Superior temporal gyrus (tissue), 1 donor: ENCODE results near the gene SLC2A4RG.
"Not testable (repeated sequence)": the region's sequence is repeated elsewhere in the genome, so short reads cannot be mapped to it uniquely, and the experiment has no call there.

ENCODE experiments used
- DNase-seq: peaks from one replicate; pipeline ENCODE4 v3.0.0-alpha.2; 2016; ENCODE audit errors: extremely low spot score

The SLC2A4RG gene

GRCh38 chr20:63775096-63775978, 35.8 kb downstream of the SLC2A4RG start:
- peak; percentile 51 for DNase-seq

GRCh38 chr20:63776875-63777274, 37.3 kb downstream of the SLC2A4RG start:
- DNase-seq = not testable (repeated sequence)

- DNase-seq = no peak
Observed at GRCh38 chr20:63777614-63778013, 38.0 kb downstream of the SLC2A4RG start.

- no peak for DNase-seq
Observed at GRCh38 chr20:63778034-63778752, 38.6 kb downstream of the SLC2A4RG start.

- DNase-seq = no peak
Observed at GRCh38 chr20:63778857-63779256, 39.3 kb downstream of the SLC2A4RG start.

- DNase-seq = no peak
Observed at GRCh38 chr20:63781181-63781580, 41.6 kb downstream of the SLC2A4RG start.

GRCh38 chr20:63782051-63782471, 42.5 kb downstream of the SLC2A4RG start:
- no peak for DNase-seq

- DNase-seq = no peak
Observed at GRCh38 chr20:63782521-63782971, 43.0 kb downstream of the SLC2A4RG start.

GRCh38 chr20:63783970-63784369, 44.4 kb downstream of the SLC2A4RG start:
- no peak for DNase-seq

- DNase-seq = peak; percentile 68
Observed at GRCh38 chr20:63785691-63786131, 46.1 kb downstream of the SLC2A4RG start.

- DNase-seq = no peak
Observed at GRCh38 chr20:63787302-63787701, 47.7 kb downstream of the SLC2A4RG start.

- no peak for DNase-seq
Observed at GRCh38 chr20:63787749-63788148, 48.2 kb downstream of the SLC2A4RG start.

- DNase-seq = no peak
Observed at GRCh38 chr20:63789836-63790571, 50.4 kb downstream of the SLC2A4RG start.

- DNase-seq = no peak
Observed at GRCh38 chr20:63790572-63791168, 51.1 kb downstream of the SLC2A4RG start.

GRCh38 chr20:63791497-63792156, 52.1 kb downstream of the SLC2A4RG start:
- DNase-seq = no peak

- no peak for DNase-seq
Observed at GRCh38 chr20:63792866-63793265, 53.3 kb downstream of the SLC2A4RG start.
